SU-DHL-6 (cell line): ENCODE results near the gene C5orf58.

Experiments used
- H2AFZ ChIP-seq: fragments of 200-600 bp; sonication (generic); 2 replicates; pipeline ENCODE4 v1.6.1; 2014; ENCODE audit warnings: low read depth, mild to moderate bottlenecking, moderate library complexity, mixed read lengths, antibody characterized with exemption, low read length; ENCODE audit not compliant: severe bottlenecking
- H3F3A ChIP-seq: fragments of 200-600 bp; shearing (Covaris generic); 2 replicates; pipeline ENCODE4 v1.6.0; 2016; ENCODE audit warnings: antibody characterized with exemption, mild to moderate bottlenecking; ENCODE audit not compliant: insufficient read depth
- H3K27ac ChIP-seq: fragments of 200-600 bp; sonication (generic); 2 replicates; pipeline ENCODE4 v1.5.1; 2016; ENCODE audit warnings: low read depth, mild to moderate bottlenecking, low read length, moderate library complexity, mixed read lengths
- H3K27me3 ChIP-seq: fragments of 200-600 bp; sonication (generic), shearing (Covaris generic); 2 replicates; pipeline ENCODE4 v1.6.0; 2014; ENCODE audit warnings: mild to moderate bottlenecking, low read length
- H3K36me3 ChIP-seq: fragments of 200-600 bp; sonication (generic); 2 replicates; pipeline ENCODE4 v1.6.1; 2014; ENCODE audit warnings: mild to moderate bottlenecking, low read length, mixed read lengths
- H3K4me2 ChIP-seq: fragments of 300-600, 200-600 bp; shearing (Covaris generic), sonication (generic); 2 replicates; pipeline ENCODE4 v1.6.0; 2014; ENCODE audit warnings: low read length, low read depth, mild to moderate bottlenecking; ENCODE audit not compliant: poor library complexity, severe bottlenecking
- H3K4me3 ChIP-seq: fragments of 200-600 bp; sonication (generic); 2 replicates; pipeline ENCODE4 v1.5.1; 2014; ENCODE audit warnings: antibody characterized with exemption, low read length, mild to moderate bottlenecking, mixed read lengths; ENCODE audit not compliant: insufficient read depth, poor library complexity, severe bottlenecking
- H3K79me2 ChIP-seq: fragments of 200-600 bp; sonication (generic); 2 replicates; pipeline ENCODE4 v1.6.1; 2014; ENCODE audit warnings: mild to moderate bottlenecking, low read length, moderate library complexity; ENCODE audit not compliant: insufficient read depth
- H3K9ac ChIP-seq: fragments of 200-600 bp; sonication (generic); 2 replicates; pipeline ENCODE4 v1.7.0; 2014; ENCODE audit warnings: mild to moderate bottlenecking, low read length
- H3K9me2 ChIP-seq: fragments of 200-600 bp; sonication (generic); replicated peaks from 2 replicates; pipeline ENCODE4 v1.6.1; 2014; ENCODE audit warnings: low read length; ENCODE audit not compliant: insufficient read depth
- H3K9me3 ChIP-seq: fragments of 200-600 bp; sonication (generic); 2 replicates; pipeline ENCODE4 v1.6.1; 2014; ENCODE audit warnings: low read length, mixed read lengths; ENCODE audit not compliant: insufficient read depth
- H4K20me1 ChIP-seq: fragments of 200-600 bp; sonication (generic); 2 replicates; pipeline ENCODE4 v1.6.1; 2014; ENCODE audit warnings: low read depth, mild to moderate bottlenecking, antibody characterized with exemption, low read length, moderate library complexity, mixed read lengths
- CTCF ChIP-seq: fragments of 200-600 bp; sonication (generic); IDR thresholded peaks from one replicate; pipeline ENCODE4 v1.5.1; 2017; ENCODE audit warnings: antibody characterized with exemption, mild to moderate bottlenecking, low read length, moderate library complexity; ENCODE audit not compliant: insufficient read depth, poor library complexity, severe bottlenecking
- EZH2phosphoT487 ChIP-seq: fragments of 200-600 bp; sonication (generic), shearing (Covaris generic); conservative IDR thresholded peaks from 2 replicates; pipeline ENCODE4 v1.6.1; 2018; ENCODE audit warnings: mild to moderate bottlenecking, antibody characterized with exemption, low read length, moderate library complexity, mixed read lengths

The C5orf58 gene

DNA sequence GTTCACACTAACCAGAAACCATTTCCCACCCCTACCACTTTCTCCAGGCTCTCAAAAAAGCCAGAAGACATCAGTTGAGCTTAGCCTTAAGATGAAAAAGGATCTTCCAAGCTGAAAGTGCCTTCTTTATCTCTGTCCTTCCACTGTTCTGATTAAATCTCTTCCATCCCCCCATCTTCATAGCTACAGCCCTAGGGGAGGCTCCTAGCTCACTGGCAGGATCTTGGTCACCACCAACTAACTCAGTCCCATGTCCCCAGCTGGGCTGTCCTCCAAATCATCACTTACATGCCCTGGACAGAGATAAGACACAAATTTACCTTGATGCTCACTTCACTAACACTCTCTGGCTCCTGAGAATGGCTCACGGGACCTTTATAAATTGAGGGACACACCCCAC, 50.5 kb downstream of the C5orf58 start:
- H3K27me3 ChIP-seq = no peaks in the 10 kb centered on the region; the same call in none of the 2 replicates
- no peaks in the 10 kb centered on the region for H3K9me2 ChIP-seq
- no peak overlapping the region for H3K27ac ChIP-seq
- H3K9ac ChIP-seq = no peak overlapping the region
- TF ChIP-seq EZH2phosphoT487 = no peak
- TF ChIP-seq CTCF = no peak
- no peak overlapping the region for H3K4me2 ChIP-seq
- no peaks in the 10 kb centered on the region for H3K9me3 ChIP-seq
- no peaks in the 10 kb centered on the region for H3F3A ChIP-seq
- no peak overlapping the region for H2AFZ ChIP-seq
- H3K36me3 ChIP-seq = no peaks in the 10 kb centered on the region
- no peaks in the 10 kb centered on the region for H3K79me2 ChIP-seq
- no peak overlapping the region for H3K4me3 ChIP-seq
- no peaks in the 10 kb centered on the region for H4K20me1 ChIP-seq

- no peaks in the 10 kb centered on the region for H3K9me2 ChIP-seq
- no peaks in the 10 kb centered on the region for H4K20me1 ChIP-seq
- no peaks in the 10 kb centered on the region for H3K9me3 ChIP-seq
- no peak for TF ChIP-seq CTCF
- TF ChIP-seq EZH2phosphoT487 = no peak
- H3K4me3 ChIP-seq = no peak overlapping the region
- no peaks in the 10 kb centered on the region for H3K36me3 ChIP-seq
- H3K79me2 ChIP-seq = no peaks in the 10 kb centered on the region
- no peaks in the 10 kb centered on the region for H3F3A ChIP-seq
- H3K4me2 ChIP-seq = no peak overlapping the region
- no peak overlapping the region for H3K27ac ChIP-seq
- H3K27me3 ChIP-seq = no peaks in the 10 kb centered on the region; the same call in none of the 2 replicates
- no peak overlapping the region for H2AFZ ChIP-seq
- no peak overlapping the region for H3K9ac ChIP-seq
These were observed 51.4 kb downstream of the C5orf58 start for GRCh38 chr5:170284231-170284630.

DNA sequence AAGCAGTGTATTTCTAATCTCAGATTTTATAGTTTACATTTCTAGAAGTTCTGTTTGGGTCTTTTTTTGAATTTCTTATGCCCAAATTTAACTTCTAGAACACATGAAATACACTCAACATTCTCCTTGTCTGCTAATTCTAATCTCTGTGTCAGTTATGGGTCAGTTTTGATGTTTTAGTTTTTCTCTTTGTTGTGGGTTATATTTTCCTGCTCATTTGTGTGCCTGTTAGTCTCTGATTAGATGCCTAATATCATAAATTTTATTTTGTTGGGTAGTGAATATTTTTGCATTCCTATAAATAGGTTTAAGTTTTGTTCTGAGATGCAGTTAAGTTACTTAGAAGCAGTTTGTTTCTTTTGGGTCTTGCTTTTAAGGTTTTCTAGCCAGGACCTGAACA, 52.4 kb downstream of the C5orf58 start:
- Histone ChIP-seq H2AFZ (no peak overlapping the region), H3K79me2 (no peaks in the 10 kb centered on the region), H3K27ac (no peak overlapping the region), H3K4me2 (no peak overlapping the region), H4K20me1 (no peaks in the 10 kb centered on the region), H3K4me3 (no peak overlapping the region), H3F3A (no peaks in the 10 kb centered on the region), H3K9ac (no peak overlapping the region), H3K27me3 (no peaks in the 10 kb centered on the region; the same call in none of the 2 replicates), H3K36me3 (no peaks in the 10 kb centered on the region), H3K9me3 (no peaks in the 10 kb centered on the region), H3K9me2 (no peaks in the 10 kb centered on the region)
- no peak for TF ChIP-seq CTCF
- TF ChIP-seq EZH2phosphoT487 = no peak
